NK-92 treated with Interleukin-12 subunit alpha and Interleukin-12 subunit beta, amount 100 ng/mL, for 24 hours (cell line): Measurements from ENCODE around the gene GAGE13.
"Not testable (repeated sequence)": the region's sequence is repeated elsewhere in the genome, so short reads cannot be mapped to it uniquely, and the experiment has no call there.

Experiments
- DNase-seq: peaks from one replicate; lab custom pipeline; 2025; lab: John Stamatoyannopoulos, UW

GAGE13 gene

DNA sequence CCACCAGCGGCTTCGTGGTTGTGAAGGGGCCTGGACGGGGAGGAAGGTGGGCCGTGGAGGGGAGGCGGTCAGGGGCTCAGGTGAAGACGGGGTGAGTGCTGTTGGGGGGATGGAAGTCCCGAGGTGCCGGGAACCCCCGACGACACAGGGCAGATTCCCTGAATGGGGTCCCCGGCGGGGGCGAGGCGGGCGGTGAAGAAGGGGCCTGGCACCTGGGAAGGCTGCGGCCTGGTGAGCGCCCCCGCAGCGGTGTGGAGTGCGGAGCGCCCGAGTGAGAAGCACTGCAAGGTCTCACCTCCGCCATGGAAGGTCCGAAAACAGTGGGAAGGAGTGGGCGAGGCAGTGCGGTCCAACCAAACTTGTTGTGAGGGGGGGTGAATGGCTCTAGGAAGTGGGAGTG lies 459 bp downstream of the GAGE13 start:
- not testable (repeated sequence) for DNase-seq

DNA sequence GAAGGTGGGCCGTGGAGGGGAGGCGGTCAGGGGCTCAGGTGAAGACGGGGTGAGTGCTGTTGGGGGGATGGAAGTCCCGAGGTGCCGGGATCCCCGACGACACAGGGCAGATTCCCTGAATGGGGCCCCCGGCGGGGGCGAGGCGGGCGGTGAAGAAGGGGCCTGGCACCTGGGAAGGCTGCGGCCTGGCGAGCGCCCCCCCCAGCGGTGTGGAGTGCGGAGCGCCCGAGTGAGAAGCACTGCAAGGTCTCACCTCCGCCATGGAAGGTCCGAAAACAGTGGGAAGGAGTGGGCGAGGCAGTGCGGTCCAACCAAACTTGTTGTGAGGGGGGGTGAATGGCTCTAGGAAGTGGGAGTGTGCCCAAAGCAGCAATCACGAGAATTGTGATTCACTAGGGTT lies 10.1 kb downstream of the GAGE13 start:
- not testable (repeated sequence) for DNase-seq

GRCh38 chrX:49344496-49345175 lies 13.3 kb downstream of the GAGE13 start:
- DNase-seq: not testable (repeated sequence)

DNA sequence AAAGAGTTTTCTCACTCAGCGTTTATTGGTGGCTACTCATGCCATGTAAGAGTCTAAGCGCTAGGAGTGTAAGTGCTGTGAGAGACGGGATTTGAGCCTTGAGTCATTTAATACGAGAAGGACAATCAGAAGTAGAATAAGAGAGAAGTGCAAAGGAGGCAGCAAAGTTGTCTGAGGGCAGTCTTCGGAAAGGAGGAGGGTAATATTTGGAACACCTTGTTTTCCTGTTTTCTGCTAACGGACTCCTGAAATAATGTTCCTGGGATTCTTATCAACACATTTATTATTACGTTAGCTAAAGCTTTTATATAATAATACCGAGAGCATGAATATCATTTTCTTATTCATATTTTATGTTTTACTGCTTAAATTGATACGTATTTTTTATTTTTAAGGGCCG lies 14.0 kb downstream of the GAGE13 start:
- DNase-seq: not testable (repeated sequence)

- DNase-seq: not testable (repeated sequence)
Measured at GRCh38 chrX:49346150-49346549, 14.8 kb downstream of the GAGE13 start.
